Trophoblast cell (in vitro differentiated cells and primary cell): ENCODE measurements around the gene UNC13D.

Experiments used
- DNase-seq, 2 donors: peaks; one replicate each; pipeline ENCODE4 v3.0.0-alpha.2; 2016
- H2AFZ ChIP-seq: 2 replicates; pipeline ENCODE4 v1.6.1; 2013; ENCODE audit warnings: low read length, moderate library complexity, mild to moderate bottlenecking; ENCODE audit not compliant: insufficient read depth, poor library complexity
- H2AK5ac ChIP-seq: 2 replicates; pipeline ENCODE4 v1.6.1; 2013; ENCODE audit warnings: mild to moderate bottlenecking, low read length
- H2BK120ac ChIP-seq: 2 replicates; pipeline ENCODE4 v1.6.1; 2013; ENCODE audit warnings: low read length, mild to moderate bottlenecking, moderate library complexity; ENCODE audit not compliant: insufficient read depth, poor library complexity
- H2BK12ac ChIP-seq: 2 replicates; pipeline ENCODE4 v1.6.1; 2013; ENCODE audit warnings: mild to moderate bottlenecking, low read length, moderate library complexity
- H2BK5ac ChIP-seq: 2 replicates; pipeline ENCODE4 v1.6.1; 2013; ENCODE audit warnings: low read length, low read depth, moderate library complexity, mild to moderate bottlenecking; ENCODE audit not compliant: poor library complexity
- H3K14ac ChIP-seq: 2 replicates; pipeline ENCODE4 v1.6.1; 2013; ENCODE audit warnings: mild to moderate bottlenecking, low read length
- H3K18ac ChIP-seq: 2 replicates; pipeline ENCODE4 v1.6.1; 2013; ENCODE audit warnings: mild to moderate bottlenecking, low read length
- H3K23ac ChIP-seq: 2 replicates; pipeline ENCODE4 v1.6.1; 2013; ENCODE audit warnings: low read length
- H3K27ac ChIP-seq: 2 replicates; pipeline ENCODE4 v1.5.1; 2013; ENCODE audit warnings: low read depth, mild to moderate bottlenecking, inconsistent platforms, low read length, moderate library complexity
- H3K27me3 ChIP-seq: 2 replicates; pipeline ENCODE4 v1.6.1; 2013; ENCODE audit warnings: inconsistent platforms, mild to moderate bottlenecking, low read length, moderate library complexity; ENCODE audit not compliant: insufficient read depth
- H3K36me3 ChIP-seq, 2 experiments: 1 replicate in 1 of 2; 2 replicates in 1 of 2; pipeline ENCODE4 v1.6.1; 2013; ENCODE audit warnings: low read length in 2 of 2, mild to moderate bottlenecking in 2 of 2, moderate library complexity in 1 of 2; ENCODE audit not compliant: insufficient read depth in 2 of 2, control insufficient read depth in 1 of 2
- H3K4ac ChIP-seq: 2 replicates; pipeline ENCODE4 v1.6.1; 2013; ENCODE audit warnings: low read depth, mild to moderate bottlenecking, low read length, moderate library complexity
- H3K4me1 ChIP-seq, 2 experiments: 1 replicate in 1 of 2; 2 replicates in 1 of 2; pipeline ENCODE4 v1.6.1; 2013; ENCODE audit warnings: low read length in 2 of 2, mild to moderate bottlenecking in 2 of 2, moderate library complexity in 1 of 2; ENCODE audit not compliant: insufficient read depth in 2 of 2, control insufficient read depth in 1 of 2
- H3K4me2 ChIP-seq: 2 replicates; pipeline ENCODE4 v1.6.1; 2013; ENCODE audit warnings: inconsistent platforms, mild to moderate bottlenecking, low read length, moderate library complexity
- H3K4me3 ChIP-seq: 2 replicates; pipeline ENCODE4 v1.5.1; 2013; ENCODE audit warnings: mild to moderate bottlenecking, low read depth, low read length, inconsistent platforms
- H3K79me1 ChIP-seq: one replicate; pipeline ENCODE4 v1.6.1; 2013; ENCODE audit warnings: low read length
- H3K79me2 ChIP-seq: 2 replicates; pipeline ENCODE4 v1.6.1; 2013; ENCODE audit warnings: low read length, mild to moderate bottlenecking; ENCODE audit not compliant: control insufficient read depth, insufficient read depth, poor library complexity
- H3K9ac ChIP-seq: 2 replicates; pipeline ENCODE4 v1.6.1; 2013; ENCODE audit warnings: mild to moderate bottlenecking, low read length
- H3K9me3 ChIP-seq: 2 replicates; pipeline ENCODE4 v1.6.1; 2013; ENCODE audit warnings: low read depth, mild to moderate bottlenecking, control low read depth, inconsistent platforms, low read length; ENCODE audit not compliant: insufficient read depth
- H4K12ac ChIP-seq: 2 replicates; pipeline ENCODE4 v1.6.1; 2013; ENCODE audit warnings: low read depth, mild to moderate bottlenecking, low read length, moderate library complexity
- H4K8ac ChIP-seq: 2 replicates; pipeline ENCODE4 v1.6.1; 2013; ENCODE audit warnings: low read depth, mild to moderate bottlenecking, low read length, moderate library complexity
- H4K91ac ChIP-seq: one replicate; pipeline ENCODE4 v1.6.1; 2013; ENCODE audit warnings: low read depth, mild to moderate bottlenecking, low read length, moderate library complexity
- WGBS: extraction: QIAGEN DNeasy Blood & Tissue Kit; methylation state at CpG from one replicate; pipeline ENCODE4 v1.1.7; 2013; ENCODE audit warnings: missing lambda C conversion rate; ENCODE audit not compliant: insufficient read length, insufficient coverage; ENCODE audit errors: extremely low coverage; 5-methylcytosine and 5-hydroxymethylcytosine counted together

UNC13D gene

GRCh38 chr17:75819678-75820077 is 24.5 kb downstream of the UNC13D start:
- Histone ChIP-seq H3K27ac (no peak overlapping the region), H3K27me3 (no peaks in the 10 kb centered on the region), H3K4me3 (no peak overlapping the region), H4K12ac (no peak overlapping the region), H3K4ac (no peak overlapping the region), H3K23ac (no peak overlapping the region), H2AFZ (no peak overlapping the region), H2BK5ac (no peak overlapping the region), H2AK5ac (no peak overlapping the region), H4K8ac (no peak overlapping the region), H3K4me2 (no peak overlapping the region), H2BK12ac (no peak overlapping the region), H2BK120ac (no peak overlapping the region), H3K4me1 (peaks cover 8 to 10% of the 10 kb centered on the region in 2 experiments), H3K36me3 (peaks cover 88 to 92% of the 10 kb centered on the region in 2 experiments), H3K9ac (no peak overlapping the region), H4K91ac (no peak overlapping the region), H3K9me3 (no peaks in the 10 kb centered on the region), H3K18ac (no peak overlapping the region), H3K79me2 (no peaks in the 10 kb centered on the region), H3K79me1 (peaks cover 1% of the 10 kb centered on the region), H3K14ac (no peak overlapping the region)
- no CpG with 5 or more reads among the region's 16 CpGs for WGBS
- no peak for DNase-seq

- Histone ChIP-seq H2AFZ (no peak overlapping the region), H3K4ac (no peak overlapping the region), H3K9ac (no peak overlapping the region), H2AK5ac (no peak overlapping the region), H3K23ac (no peak overlapping the region), H3K27me3 (no peaks in the 10 kb centered on the region), H4K91ac (no peak overlapping the region), H3K36me3 (peaks cover 89 to 92% of the 10 kb centered on the region in 2 experiments), H2BK12ac (no peak overlapping the region), H3K27ac (no peak overlapping the region), H2BK5ac (no peak overlapping the region), H2BK120ac (no peak overlapping the region), H3K9me3 (no peaks in the 10 kb centered on the region), H3K79me2 (no peaks in the 10 kb centered on the region), H3K18ac (no peak overlapping the region), H4K12ac (no peak overlapping the region), H3K4me3 (no peak overlapping the region), H3K4me1 (peaks cover 11 to 14% of the 10 kb centered on the region in 2 experiments), H3K79me1 (peaks cover 4% of the 10 kb centered on the region), H3K14ac (no peak overlapping the region), H3K4me2 (no peak overlapping the region), H4K8ac (no peak overlapping the region)
- no CpG with 5 or more reads among the region's 7 CpGs for WGBS
- DNase-seq = no peak
Observed at GRCh38 chr17:75819116-75819515, 25.1 kb downstream of the UNC13D start.

GRCh38 chr17:75818326-75818885 is 25.8 kb downstream of the UNC13D start:
- no peak for DNase-seq
- Histone ChIP-seq H3K18ac (no peak overlapping the region), H3K79me2 (no peaks in the 10 kb centered on the region), H3K27me3 (no peaks in the 10 kb centered on the region), H2AFZ (no peak overlapping the region), H3K9me3 (no peaks in the 10 kb centered on the region), H3K9ac (no peak overlapping the region), H3K4me2 (no peak overlapping the region), H3K14ac (no peak overlapping the region), H4K8ac (no peak overlapping the region), H3K4me3 (no peak overlapping the region), H3K4me1 (peaks cover 11 to 14% of the 10 kb centered on the region in 2 experiments), H3K79me1 (peaks cover 4% of the 10 kb centered on the region), H3K36me3 (peaks cover 89 to 92% of the 10 kb centered on the region in 2 experiments), H4K12ac (no peak overlapping the region), H3K23ac (no peak overlapping the region), H2AK5ac (no peak overlapping the region), H3K27ac (no peak overlapping the region), H2BK120ac (no peak overlapping the region), H2BK5ac (no peak overlapping the region), H4K91ac (no peak overlapping the region), H2BK12ac (no peak overlapping the region), H3K4ac (no peak overlapping the region)
- no CpG with 5 or more reads among the region's 16 CpGs for WGBS

- Histone ChIP-seq H3K4me1 (peaks cover 11 to 14% of the 10 kb centered on the region in 2 experiments), H3K36me3 (peaks cover 89 to 92% of the 10 kb centered on the region in 2 experiments), H4K91ac (no peak overlapping the region), H3K79me2 (no peaks in the 10 kb centered on the region), H2BK12ac (no peak overlapping the region), H3K9ac (no peak overlapping the region), H3K27me3 (no peaks in the 10 kb centered on the region), H2BK120ac (no peak overlapping the region), H3K79me1 (peaks cover 4% of the 10 kb centered on the region), H3K23ac (no peak overlapping the region), H2AFZ (no peak overlapping the region), H3K18ac (no peak overlapping the region), H4K12ac (no peak overlapping the region), H3K14ac (no peak overlapping the region), H3K4me2 (no peak overlapping the region), H3K4ac (no peak overlapping the region), H2BK5ac (no peak overlapping the region), H3K4me3 (no peak overlapping the region), H3K27ac (no peak overlapping the region), H2AK5ac (no peak overlapping the region), H3K9me3 (no peaks in the 10 kb centered on the region), H4K8ac (no peak overlapping the region)
- WGBS = no CpG with 5 or more reads among the region's 6 CpGs
- DNase-seq = no peak
Observed at GRCh38 chr17:75817571-75817970, 26.6 kb downstream of the UNC13D start.
